NCI-H460 (cell line): Measurements from ENCODE around the gene LYST. TPM values are rescaled to one million over a fixed set of nuclear protein-coding genes. Genes with fewer than 3 reads are reported as not detected.
"Not testable (repeated sequence)": the region's sequence is repeated elsewhere in the genome, so short reads cannot be mapped to it uniquely, and the experiment has no call there.

ENCODE experiments used
- DNase-seq: peaks from one replicate; pipeline ENCODE4 v3.0.0-alpha.2; 2016; ENCODE audit warnings: low read depth; ENCODE audit errors: extremely low read depth
- total RNA-seq: library from RNA; depleted of rRNA; stranded (reverse); fragments of >200 nt; shearing (Covaris generic); gene quantifications from 2 replicates; pipeline ENCODE4 v1.2.3, GENCODE V29; 2014

LYST gene
- total RNA-seq, 1 experiment from 2014 or later = 8.7 TPM

- DNase-seq = no peak
Observed at GRCh38 chr1:235643837-235644692, 222.6 kb downstream of the LYST start.

- no peak for DNase-seq
Observed at GRCh38 chr1:235642943-235643371, 223.7 kb downstream of the LYST start.

- no peak for DNase-seq
Observed at GRCh38 chr1:235642011-235642942, 224.4 kb downstream of the LYST start.

GRCh38 chr1:235640580-235640979, 226.1 kb downstream of the LYST start:
- no peak for DNase-seq

- DNase-seq = no peak
Observed at GRCh38 chr1:235639226-235640205, 227.2 kb downstream of the LYST start.

- DNase-seq = not testable (repeated sequence)
Observed at GRCh38 chr1:235638612-235639011, 228.1 kb downstream of the LYST start.

GRCh38 chr1:235637756-235638534, 228.8 kb downstream of the LYST start:
- DNase-seq = no peak

GRCh38 chr1:235635938-235636662, 230.6 kb downstream of the LYST start:
- DNase-seq = no peak

GRCh38 chr1:235632506-235633401, 234.0 kb downstream of the LYST start:
- peak; percentile 25 for DNase-seq

GRCh38 chr1:235631816-235632215, 234.9 kb downstream of the LYST start:
- DNase-seq = no peak

GRCh38 chr1:235628316-235629005, 238.2 kb downstream of the LYST start:
- DNase-seq = no peak

GRCh38 chr1:235625831-235626230, 240.9 kb downstream of the LYST start:
- DNase-seq = no peak

GRCh38 chr1:235625340-235625739, 241.4 kb downstream of the LYST start:
- no peak for DNase-seq

- DNase-seq = no peak
Observed at GRCh38 chr1:235624721-235625333, 241.9 kb downstream of the LYST start.

GRCh38 chr1:235622936-235623779, 243.5 kb downstream of the LYST start:
- no peak for DNase-seq

GRCh38 chr1:235619149-235619548, 247.6 kb downstream of the LYST start:
- not testable (repeated sequence) for DNase-seq
